Right atrium auricular region (tissue), 2 donors: Measurements from ENCODE around the gene WDR27. TPM values are rescaled to one million over a fixed set of nuclear protein-coding genes. Genes with fewer than 3 reads are reported as not detected.
"Not testable (repeated sequence)": the region's sequence is repeated elsewhere in the genome, so short reads cannot be mapped to it uniquely, and the experiment has no call there.

Experiments used
- DNase-seq: peaks from one replicate; pipeline ENCODE4 v3.0.0-alpha.2; 2019; ENCODE audit warnings: low spot score
- H3K27ac ChIP-seq, 2 donors: fragments of 200-600 bp; sonication (generic); 1 replicate in 1 of 2; 2 replicates in 1 of 2; pipeline ENCODE4 v1.5.1; 2016 to 2019
- H3K27me3 ChIP-seq, 2 donors: fragments of 200-600 bp; sonication (generic); one replicate each; pipeline versions ENCODE4 v1.5.1 to v1.6.0; 2017 to 2019
- H3K36me3 ChIP-seq: fragments of 200-600 bp; sonication (generic); one replicate; pipeline ENCODE4 v1.5.1; 2016
- H3K4me1 ChIP-seq, 2 donors: fragments of 200-600 bp; sonication (generic); one replicate each; pipeline versions ENCODE4 v1.5.1 to v1.6.0; 2017 to 2019
- H3K4me3 ChIP-seq, 2 donors: fragments of 200-600 bp; sonication (generic); 1 replicate in 1 of 2; 2 replicates in 1 of 2; pipeline ENCODE4 v1.5.1; 2017 to 2019; ENCODE audit warnings: mild to moderate bottlenecking in 1 of 2, moderate library complexity in 1 of 2
- H3K9me3 ChIP-seq, 2 donors: fragments of 200-600 bp; sonication (generic); one replicate each; pipeline ENCODE4 v1.5.1; 2019
- CTCF ChIP-seq, 2 donors: fragments of 200-600 bp; sonication (generic); IDR thresholded peaks; one replicate each; pipeline ENCODE4 v1.5.1; 2019; ENCODE audit warnings: antibody characterized with exemption in 2 of 2
- total RNA-seq, 2 donors: library from RNA; depleted of rRNA; stranded (reverse); fragments of >200 nt; gene quantifications; one replicate each; pipeline ENCODE4 v1.1.0, GENCODE V29; 2016

Gene WDR27
- total RNA-seq, 2 donors from 2014 or later = 3.5 to 4.7 TPM

- no peaks in the 10 kb centered on the region for H3K4me1 ChIP-seq
- no peak overlapping the region for H3K27ac ChIP-seq
- H3K36me3 ChIP-seq = no peaks in the 10 kb centered on the region
- H3K27me3 ChIP-seq = no peaks in the 10 kb centered on the region
- no peak for TF ChIP-seq CTCF (IDR thresholded peaks at IDR 0.05)
- H3K9me3 ChIP-seq = no peaks in the 10 kb centered on the region
- no peak for DNase-seq
- H3K4me3 ChIP-seq = no peak overlapping the region
Observed at GRCh38 chr6:169620171-169621130, 81.4 kb downstream of the WDR27 start.

GRCh38 chr6:169619650-169620049, 82.2 kb downstream of the WDR27 start:
- H3K27ac ChIP-seq = no peak overlapping the region
- TF ChIP-seq CTCF (IDR thresholded peaks at IDR 0.05) = no peak

GRCh38 chr6:169618526-169619490, 83.0 kb downstream of the WDR27 start:
- no peak overlapping the region for H3K4me3 ChIP-seq
- H3K36me3 ChIP-seq = no peaks in the 10 kb centered on the region
- no peak for TF ChIP-seq CTCF (IDR thresholded peaks at IDR 0.05)
- DNase-seq = no peak
- H3K4me1 ChIP-seq = no peaks in the 10 kb centered on the region
- no peaks in the 10 kb centered on the region for H3K27me3 ChIP-seq
- H3K9me3 ChIP-seq = no peaks in the 10 kb centered on the region
- H3K27ac ChIP-seq = no peak overlapping the region

More at GRCh38 chr6:169619650-169620049, 82.2 kb downstream of the WDR27 start:
- no peaks in the 10 kb centered on the region for H3K36me3 ChIP-seq
- no peaks in the 10 kb centered on the region for H3K9me3 ChIP-seq
- no peaks in the 10 kb centered on the region for H3K27me3 ChIP-seq
- no peaks in the 10 kb centered on the region for H3K4me1 ChIP-seq
- DNase-seq = no peak
- H3K4me3 ChIP-seq = no peak overlapping the region

GRCh38 chr6:169617562-169617961, 84.3 kb downstream of the WDR27 start:
- no peaks in the 10 kb centered on the region for H3K27me3 ChIP-seq
- no peak overlapping the region for H3K4me3 ChIP-seq
- H3K4me1 ChIP-seq = no peaks in the 10 kb centered on the region
- no peaks in the 10 kb centered on the region for H3K9me3 ChIP-seq
- no peak overlapping the region for H3K27ac ChIP-seq
- DNase-seq = no peak
- TF ChIP-seq CTCF (IDR thresholded peaks at IDR 0.05) = no peak
- H3K36me3 ChIP-seq = no peaks in the 10 kb centered on the region

- H3K9me3 ChIP-seq = peaks cover 0 to 11% of the 10 kb centered on the region in 2 donors
- H3K27ac ChIP-seq, DNase-seq, H3K4me3 ChIP-seq, H3K36me3 ChIP-seq, H3K4me1 ChIP-seq, H3K27me3 ChIP-seq: not testable (repeated sequence)
Observed at GRCh38 chr6:169608609-169609008, 93.2 kb downstream of the WDR27 start.

GRCh38 chr6:169604076-169604475, 97.8 kb downstream of the WDR27 start:
- TF ChIP-seq CTCF (IDR thresholded peaks at IDR 0.05) = no peak
- Histone ChIP-seq H3K36me3 (no peaks in the 10 kb centered on the region), H3K4me1 (no peaks in the 10 kb centered on the region), H3K9me3 (peaks cover 0 to 11% of the 10 kb centered on the region in 2 donors), H3K4me3 (no peak overlapping the region), H3K27me3 (no peaks in the 10 kb centered on the region), H3K27ac (no peak overlapping the region)
- no peak for DNase-seq

GRCh38 chr6:169601129-169601528, 100.7 kb downstream of the WDR27 start:
- H3K9me3 ChIP-seq = peaks cover 0 to 15% of the 10 kb centered on the region in 2 donors
- not testable (repeated sequence) for H3K4me1 ChIP-seq, H3K4me3 ChIP-seq, H3K36me3 ChIP-seq, H3K27ac ChIP-seq, H3K27me3 ChIP-seq, DNase-seq
